HG02973 (cell line): Measurements from ENCODE around the gene BRD3.

Experiments used
- ATAC-seq: cut with Tn5 transposase; IDR thresholded peaks from one replicate; pipeline ENCODE4 v1.9.1; 2021; ENCODE audit warnings: moderate library complexity; ENCODE audit not compliant: unreplicated experiment

The BRD3 gene

DNA sequence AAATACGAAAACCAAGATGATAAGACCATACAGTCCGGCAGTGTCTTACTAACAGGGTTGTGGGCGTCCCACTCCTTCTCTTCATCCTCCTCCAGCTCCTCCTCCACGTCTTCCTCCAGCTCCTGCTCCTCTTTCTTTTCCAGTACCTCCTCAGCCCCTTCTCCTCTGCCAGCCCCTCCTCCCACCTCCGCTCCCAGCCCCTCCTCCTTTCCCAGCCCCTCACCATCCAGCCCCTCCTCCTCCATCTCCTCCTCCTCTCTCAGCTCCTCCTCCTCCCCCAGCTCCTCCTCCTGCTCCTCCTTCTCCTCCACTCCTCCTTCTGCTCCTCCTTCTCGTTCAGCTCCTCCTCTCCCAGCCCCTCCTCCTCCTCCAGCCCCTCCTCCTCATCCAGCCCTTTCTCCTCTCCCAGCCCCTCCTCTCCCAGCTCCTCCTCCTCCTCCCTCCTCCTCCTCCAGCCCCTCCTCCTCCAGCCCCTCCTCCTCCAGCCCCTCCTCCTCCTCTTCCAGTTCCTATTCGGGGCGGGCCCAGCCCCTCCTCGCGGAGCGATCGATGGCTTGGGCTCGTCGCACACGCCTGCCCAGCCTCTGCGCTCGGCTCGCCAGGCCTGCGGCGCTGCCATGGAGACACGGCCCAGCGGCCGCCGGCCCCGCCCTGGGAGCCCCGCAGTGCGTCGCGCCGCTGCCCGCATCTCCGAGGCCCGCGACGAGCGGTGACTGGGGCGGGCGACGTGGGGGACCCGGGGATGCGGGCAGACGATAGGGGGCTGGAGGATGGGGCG is 42.8 kb downstream of the BRD3 start, which contains the start of gene BRD3OS:
BRD3OS (plus strand) TSS at position 654 of the 778 bp plus-strand sequence. CDS start 1,267 bp downstream, outside the sequence.
- ATAC-seq: peak; percentile 83

DNA sequence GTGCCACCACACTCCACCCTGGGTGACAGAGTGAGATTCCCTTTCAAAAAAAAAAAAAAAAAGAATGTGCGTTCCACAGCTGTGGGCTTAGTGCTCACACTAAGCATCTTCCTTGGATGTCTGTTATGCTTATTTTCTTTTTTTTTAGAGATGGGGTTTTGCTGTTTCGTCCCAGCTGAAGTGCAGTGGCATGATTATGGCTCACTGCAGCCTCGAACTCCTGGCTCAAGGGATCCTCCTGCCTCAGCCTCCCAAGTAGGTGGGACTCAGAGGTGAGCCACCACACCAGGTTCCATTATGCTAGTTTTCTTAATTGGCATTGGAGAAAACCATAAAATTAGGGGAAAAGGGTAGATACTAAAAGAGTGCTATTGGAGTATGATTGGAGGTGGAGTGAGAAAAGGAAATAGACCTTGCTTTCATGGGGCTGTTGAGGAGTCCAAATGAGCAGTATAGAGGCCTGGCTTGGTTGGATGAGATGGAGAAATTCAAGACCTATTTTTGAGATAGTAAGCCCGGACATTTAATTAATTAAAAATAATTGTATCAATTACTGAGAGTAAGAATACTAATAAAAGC is 43.5 kb downstream of the BRD3 start:
- ATAC-seq: no peak

DNA sequence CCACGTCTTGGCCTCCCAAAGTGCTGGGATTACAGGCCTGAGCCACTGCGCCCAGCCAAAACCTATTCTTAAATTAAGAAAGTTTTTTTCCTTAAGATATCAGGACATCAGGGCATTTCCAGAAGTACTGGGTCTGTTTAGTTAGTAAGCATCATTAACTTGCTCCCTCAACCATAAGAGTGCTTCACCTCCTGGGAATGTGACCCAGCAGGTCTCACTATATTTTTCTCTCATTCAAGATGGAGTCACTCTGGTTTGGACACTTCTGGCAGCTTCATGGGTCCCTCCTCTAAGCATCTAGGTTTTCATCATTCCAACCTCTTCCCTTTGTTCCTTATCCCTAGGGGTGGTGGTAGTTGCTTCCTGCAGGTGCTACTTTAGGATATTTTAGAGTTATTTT is 52.9 kb downstream of the BRD3 start:
- ATAC-seq: no peak

DNA sequence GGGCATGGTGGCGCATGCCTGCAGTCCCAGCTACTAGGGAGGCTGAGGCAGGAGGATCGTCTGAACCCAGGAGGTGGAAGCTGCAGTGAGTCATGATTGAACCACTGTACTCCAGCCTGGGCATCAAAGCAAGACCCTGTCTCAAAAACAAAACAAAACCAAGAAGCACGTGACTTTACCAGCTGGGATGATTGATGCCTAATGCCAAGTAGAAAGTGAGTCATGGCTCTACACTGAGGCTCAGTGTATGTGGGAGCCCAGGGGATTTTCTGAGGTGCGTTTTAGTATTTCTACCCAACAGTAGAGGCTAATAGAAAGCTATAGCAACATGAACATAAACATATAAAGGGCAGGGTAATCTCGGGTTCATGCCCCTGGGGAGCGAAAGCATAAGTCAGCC is 56.4 kb downstream of the BRD3 start:
- ATAC-seq: no peak

DNA sequence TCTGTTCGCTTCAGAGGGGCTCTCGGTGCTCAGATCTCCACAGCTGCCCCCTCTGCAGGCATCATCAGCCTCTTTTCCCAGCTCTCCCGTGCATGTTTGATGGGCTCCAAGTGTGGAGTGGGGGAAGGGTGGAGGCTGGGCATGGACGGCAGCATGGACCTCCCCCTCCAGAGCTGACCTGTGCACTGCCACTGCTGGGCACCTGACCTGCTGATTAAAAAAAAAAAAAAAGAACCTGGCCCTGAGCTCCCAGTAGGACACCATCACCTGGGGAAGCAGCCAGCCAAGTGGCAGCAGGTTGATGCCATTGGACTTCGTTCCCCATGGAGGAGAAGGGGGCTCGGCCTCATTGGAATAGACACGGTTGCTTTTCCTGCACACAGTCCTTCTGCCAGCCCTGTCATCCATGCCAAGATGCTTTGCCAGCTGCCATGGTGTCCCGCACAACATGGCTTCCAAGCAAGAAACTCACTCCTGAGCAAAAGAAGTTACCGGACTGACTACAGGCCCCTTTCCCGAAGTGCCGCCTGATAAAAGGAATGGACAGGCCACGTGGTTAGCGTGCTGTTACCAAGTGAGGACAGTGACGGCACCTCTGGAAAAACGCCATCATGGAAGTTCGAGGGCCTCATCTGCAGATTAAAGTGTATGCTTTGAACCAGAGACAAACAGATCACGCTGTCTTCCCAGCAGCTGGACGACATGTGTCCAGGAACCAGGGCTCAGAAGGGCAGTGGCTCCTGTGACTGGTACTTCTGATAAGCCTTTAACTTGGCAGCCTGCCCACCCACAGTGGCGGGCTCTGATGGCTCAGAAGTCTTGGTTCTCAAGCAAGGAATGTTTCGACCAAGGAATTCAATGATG is 57.3 kb downstream of the BRD3 start:
- ATAC-seq: no peak

DNA sequence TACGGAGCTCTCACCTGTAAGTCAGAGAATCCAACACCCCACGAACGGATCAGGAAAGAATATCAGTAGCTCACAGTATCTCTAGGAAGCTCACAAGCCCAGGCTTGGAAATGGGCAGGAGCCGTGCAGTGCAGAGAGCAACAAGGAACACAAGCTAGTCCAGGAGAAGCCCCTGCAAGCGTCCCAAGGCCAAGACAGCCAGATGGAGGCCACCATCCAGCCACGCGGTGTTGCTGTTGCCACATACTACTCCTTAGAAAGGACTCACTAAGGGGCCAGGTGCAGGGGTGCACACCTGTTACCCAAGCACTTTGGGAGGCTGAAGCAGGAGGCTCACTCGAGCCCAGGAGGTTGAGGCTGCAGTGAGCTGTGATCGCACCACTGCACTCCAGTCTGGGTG is 60.3 kb downstream of the BRD3 start:
- ATAC-seq: no peak

DNA sequence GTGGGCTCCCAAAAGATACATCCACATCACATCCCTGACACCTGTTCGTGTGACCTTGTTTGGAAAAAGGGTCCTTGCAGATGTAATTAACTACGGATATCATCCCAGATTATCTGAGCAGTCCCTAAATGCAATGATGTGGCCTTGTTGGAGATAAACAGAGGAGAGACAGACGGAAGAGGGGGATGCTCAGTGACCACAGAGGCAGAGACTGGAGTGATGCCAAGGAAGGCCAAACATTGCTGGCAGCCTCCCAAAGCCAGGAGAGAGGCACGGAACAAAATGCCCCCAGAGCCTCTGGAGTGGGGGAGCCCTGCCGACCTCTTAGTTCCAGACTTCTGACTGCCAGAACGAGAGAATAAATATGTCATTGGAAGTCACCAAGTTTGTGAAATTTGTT is 60.7 kb downstream of the BRD3 start:
- ATAC-seq: no peak

DNA sequence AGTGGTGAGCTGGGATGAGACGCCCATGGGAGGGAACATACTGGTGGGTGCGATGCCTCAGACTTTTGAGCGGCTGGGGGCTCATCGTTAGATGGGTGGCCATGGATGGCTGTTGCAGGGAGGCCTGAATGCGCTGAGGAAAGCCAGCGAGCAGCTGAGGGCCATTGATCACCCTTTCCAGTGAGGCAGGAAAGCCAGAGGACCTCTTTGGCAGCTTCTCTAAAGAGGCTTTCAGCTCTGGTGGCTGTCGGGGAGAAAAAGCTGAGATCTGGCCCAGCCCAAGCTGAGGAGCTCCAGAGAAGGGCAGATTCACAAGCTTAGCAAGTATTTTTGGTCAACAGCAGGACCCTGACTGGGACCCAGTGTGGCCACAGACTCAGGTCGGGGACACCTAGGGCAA is 62.4 kb downstream of the BRD3 start:
- ATAC-seq: no peak

DNA sequence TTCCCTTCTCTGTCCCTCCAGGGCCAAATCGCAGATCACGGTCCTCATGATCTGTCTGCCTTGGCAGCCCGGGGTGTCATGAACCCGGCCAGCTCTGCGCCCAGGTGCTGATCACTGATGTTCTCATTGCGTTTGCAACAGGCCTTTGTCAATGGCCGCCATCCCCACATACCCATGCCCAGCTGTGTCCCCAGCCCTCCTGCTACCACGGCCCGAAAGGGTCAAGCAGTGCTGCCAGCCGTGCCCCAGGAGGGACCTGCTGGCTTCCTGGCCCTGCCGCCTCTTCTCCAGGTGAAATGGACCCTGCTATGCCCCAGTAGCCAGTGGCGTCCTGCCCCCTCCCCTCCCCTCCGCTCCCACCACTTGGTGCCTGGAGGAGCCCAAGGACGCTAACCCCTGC is 62.9 kb downstream of the BRD3 start:
- ATAC-seq: no peak

DNA sequence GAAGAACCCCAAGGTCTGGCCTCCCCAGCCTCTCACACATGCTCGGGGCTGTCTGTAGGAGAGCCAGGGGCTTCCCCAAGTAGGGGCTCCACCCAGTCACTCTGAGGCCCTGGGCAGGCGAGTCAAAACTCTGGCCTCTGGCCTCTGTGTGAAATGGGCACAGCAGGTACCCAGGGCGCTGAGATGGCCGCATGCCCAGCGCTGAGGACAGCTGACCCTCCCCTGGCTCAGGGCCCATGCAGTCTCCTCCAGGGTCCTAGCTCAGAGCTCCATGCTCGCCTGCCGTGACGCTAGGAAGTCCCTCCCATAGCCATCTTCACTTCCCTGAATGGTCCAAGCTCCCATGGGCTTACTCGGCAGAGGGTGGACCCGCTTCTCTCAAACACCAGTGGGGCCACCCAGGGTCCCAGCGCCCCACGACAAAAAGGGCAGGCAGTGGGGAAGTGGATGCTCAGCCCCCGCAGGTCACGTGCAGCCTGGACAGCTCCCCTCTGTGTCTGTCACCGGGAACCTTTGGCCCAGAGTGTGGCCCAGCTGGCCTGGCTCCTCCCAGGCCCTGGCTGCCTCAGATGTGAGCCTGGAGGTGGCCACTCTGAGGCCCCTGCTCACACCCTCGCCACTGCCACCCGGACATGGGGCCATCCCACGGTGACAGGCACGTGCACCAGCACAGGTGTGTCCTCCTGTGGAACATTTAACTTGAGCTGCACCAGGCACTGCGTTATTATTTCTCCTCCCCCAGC is 63.5 kb downstream of the BRD3 start:
- no peak for ATAC-seq

DNA sequence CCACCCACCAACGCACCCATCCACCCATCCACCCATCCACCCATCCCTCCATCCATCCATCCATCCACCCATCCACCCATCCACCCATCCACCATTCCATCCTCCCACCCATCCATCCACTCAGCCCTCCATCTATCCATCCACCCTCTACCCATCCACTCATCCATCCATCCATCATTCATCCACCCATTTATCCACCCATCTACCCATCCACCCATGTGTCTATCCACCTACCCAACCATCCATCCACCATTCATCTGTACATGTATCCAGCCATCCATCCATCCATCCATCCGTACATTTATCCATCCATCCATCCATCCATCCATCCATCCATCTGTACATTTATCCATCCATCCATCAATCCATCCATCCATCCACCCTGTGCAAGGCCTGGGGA is 64.6 kb downstream of the BRD3 start:
- ATAC-seq: no peak

DNA sequence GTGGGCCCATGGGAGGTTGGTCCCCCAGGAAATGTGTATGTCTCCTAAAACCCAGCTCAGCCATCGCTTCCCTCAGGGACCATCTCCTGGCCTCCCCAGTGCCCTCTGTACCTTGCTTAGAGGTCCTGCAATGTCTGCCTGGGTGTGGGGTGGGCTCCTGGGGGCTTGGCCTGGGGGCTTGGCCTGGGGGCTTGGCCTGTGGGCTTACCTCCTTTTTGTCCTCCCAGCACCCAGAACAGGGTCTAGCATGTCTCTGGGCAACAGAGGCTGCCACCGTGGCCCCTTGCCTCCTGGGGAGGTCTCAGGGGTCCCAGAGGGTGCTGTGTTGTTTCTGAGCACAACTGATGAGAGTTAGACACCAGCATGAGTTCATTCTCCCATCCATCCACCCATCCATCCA is 65.0 kb downstream of the BRD3 start:
- ATAC-seq: no peak

DNA sequence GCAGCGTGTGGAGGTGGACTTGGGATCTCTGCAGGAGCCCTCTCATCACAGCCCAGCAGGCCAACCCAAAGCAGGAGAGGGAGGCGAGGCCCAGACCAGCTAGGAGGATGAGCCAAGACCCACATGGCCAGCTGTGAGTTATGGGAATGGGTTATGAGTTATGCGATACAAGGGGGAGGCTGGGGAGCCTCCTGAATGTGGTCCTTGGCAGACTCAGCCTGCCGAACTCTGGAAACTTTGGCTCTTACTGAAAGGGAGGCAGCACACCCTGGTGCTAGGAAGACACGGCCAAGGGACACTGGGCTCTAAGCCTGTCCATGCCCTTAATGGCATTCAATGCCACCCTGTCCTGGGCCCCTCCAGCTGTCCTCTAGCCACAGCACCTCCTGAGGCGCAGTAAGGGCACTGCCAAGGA is 68.0 kb downstream of the BRD3 start:
- ATAC-seq: no peak

DNA sequence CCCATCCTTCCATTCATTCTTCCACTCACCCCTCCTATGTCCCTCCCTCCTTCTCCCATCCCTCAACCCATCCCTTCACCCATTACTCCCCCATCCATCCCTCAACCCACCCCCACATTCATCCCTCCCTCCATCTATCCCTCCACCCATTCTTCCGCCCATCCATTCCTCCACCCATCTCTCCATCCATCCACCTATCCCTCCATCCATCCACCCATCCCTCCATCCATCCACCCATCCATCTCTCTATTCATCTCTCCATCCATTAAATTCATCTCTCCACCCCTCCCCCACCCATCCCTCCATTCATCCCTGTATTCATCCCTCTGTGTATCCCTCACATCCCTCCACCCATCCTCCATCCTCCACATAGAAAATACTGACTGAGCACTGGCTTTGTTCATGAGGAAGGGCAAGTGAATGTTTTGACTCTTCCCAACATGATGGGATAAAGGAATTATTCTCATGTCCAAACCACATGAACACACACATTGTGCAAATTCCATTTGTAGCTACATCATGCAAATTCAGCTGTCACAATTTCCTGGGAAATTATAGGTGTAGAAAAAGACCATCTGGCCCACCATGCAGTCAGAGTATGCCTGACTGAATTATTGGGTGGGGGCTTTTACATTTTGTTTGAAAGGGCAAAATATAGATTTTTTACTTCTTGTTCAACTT is 68.8 kb downstream of the BRD3 start:
- no peak for ATAC-seq

DNA sequence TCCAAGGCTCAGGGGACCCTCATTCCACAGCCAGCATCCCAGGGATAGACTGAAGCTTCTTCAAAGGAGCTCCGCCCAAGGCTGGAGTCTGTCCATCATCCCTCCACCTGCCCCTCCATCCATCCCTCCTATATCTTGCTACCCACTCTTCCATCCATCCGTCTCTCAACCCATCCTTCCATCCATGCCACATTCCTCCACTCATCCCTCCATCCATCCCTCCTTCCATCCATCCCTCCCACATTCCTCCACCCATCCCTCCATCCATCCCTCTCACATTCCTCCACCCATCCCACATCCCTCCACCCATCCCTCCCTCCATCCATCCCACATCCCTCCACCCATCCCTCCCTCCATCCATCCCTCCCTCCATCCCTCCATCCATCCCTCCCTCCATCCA is 70.2 kb downstream of the BRD3 start:
- ATAC-seq: no peak

DNA sequence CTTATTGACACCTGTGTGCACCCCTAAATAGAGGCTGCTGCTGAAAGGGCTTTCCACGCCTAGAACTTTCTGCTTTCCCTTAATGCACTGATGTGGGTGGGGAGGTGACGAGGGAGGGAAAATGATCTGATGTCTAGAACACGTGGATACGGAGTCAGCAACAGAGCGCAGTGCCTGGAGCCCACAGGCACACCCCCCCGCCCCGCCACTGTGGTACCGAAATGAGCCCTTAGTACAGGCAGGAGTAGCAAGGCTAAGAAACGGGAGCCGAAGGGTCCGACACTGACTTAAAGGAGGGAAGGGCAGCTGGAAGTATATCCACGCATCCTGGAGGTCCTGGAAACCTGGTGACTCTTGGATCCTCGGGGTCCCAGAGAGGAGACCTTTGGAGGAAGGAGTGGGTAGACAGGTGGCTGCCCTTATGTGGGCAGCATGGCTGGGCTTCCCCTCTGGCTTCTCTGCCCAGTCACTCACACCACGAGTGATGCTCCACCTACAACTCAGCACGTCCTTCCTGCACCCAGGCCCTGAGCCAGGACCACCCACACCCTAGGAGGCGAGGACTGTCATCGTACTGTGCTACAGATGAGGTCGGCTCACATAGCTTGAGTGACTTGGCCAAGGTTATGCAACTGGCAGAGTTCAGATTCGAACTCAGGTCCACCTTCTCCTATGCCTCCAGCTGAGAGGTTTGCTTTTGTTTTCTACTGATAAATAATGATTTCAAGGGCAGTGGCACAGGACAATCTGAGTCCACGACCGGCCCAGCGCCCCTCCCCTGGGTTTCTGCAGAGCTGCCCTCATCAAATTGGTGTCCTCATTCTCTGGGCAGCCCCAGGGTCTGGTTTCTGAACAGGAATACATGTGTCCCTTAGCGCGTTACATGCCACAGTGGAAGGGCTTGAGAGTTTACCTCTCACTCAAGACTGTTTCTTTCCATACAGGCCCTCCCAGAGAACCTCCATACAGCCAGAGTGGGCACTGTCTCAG is 71.0 kb downstream of the BRD3 start:
- ATAC-seq: no peak

DNA sequence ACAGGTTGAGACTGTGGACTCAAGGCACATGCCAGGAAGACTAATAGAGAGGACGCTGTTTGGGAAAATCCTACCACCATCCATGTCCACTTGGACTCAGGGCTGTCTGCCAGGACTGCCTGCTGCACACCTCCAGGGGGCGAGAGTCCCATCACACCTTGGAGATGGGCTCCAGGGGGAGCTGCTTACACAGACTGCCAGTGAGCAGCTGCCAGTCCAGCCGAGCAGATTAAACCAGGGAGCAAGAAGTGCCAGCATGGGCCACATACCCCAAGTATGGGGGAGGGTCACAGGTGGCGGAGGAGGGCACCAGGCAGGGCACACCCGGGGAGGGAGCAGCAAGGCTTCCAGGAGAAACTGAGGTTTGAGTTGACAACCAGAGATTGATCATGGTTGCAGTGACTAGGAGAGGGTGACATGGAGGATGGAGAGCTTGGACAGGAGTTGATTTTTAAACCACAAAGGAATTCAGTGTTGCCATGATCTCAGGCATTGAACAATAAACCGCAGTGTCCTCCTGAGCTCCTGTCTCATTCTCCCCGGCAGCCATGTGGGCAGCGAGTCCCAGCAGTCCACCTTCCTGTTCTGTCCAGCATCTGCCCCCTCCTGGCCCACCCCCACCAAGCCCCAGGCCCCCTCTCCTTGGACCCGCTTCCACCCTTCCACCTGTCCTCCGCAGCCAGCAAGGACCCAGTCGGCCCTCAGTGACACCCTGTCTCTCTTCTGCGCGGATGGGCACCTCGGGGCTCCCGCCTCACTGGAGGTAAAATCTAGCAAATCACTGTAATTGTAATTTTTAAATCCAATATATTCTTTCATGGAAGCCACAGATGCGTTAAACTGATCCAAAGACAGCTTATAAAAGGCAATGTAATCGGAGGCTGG is 72.6 kb downstream of the BRD3 start:
- ATAC-seq: no peak

DNA sequence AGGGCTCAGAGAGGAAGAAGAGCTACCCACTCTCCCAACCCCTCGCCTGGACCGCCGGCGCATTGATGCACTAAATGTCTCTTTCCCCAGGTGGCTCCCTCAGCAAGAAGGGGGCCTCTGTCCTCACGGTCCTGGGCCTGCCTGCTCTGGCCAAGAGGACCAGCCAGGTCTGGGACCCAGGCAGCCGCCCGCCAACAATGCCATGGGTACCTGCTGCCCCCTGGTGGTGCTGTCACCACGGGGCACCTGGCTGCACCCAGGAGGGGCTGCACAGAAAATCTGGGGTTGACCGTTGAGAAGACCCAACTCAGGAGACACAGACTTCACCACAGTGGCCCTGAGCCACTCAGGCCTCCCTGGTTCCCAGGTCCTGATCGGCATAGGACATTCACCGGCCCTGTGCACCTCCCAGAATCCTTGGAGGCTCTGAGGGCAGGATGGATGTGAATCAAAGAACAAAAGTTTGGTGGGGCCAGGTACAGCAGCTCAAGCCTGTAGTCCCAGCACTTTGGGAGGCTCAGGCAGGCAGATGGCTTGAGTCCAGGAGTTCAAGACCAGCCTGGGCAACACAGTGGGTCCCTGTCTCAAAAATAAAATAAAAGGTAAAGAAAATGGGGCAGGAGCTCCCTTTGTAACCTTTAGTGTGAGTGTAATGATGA is 73.3 kb downstream of the BRD3 start:
- no peak for ATAC-seq
